Measurements from ENCODE around the gene TBPL1.
A peak's percentile ranks its signal among the peaks of the same experiment; 100 is the strongest.

Gene TBPL1

GRCh38 chr6:133980168-133980567 is 27.1 kb downstream of the TBPL1 start:
- no peak overlapping the region for H3K27ac ChIP-seq
- H3K4me1 ChIP-seq (ENCODE audit: control insufficient read depth in 1 of 2, insufficient read depth in 1 of 2, low read depth in 1 of 2, low read length in 1 of 2), result peaks cover 9 to 12% of the 10 kb centered on the region in 2 experiments
- TF ChIP-seq CTCF (IDR thresholded peaks at IDR 0.05), result no peak
- H3K9me3 ChIP-seq, result no peaks in the 10 kb centered on the region
- H3K27me3 ChIP-seq, result no peaks in the 10 kb centered on the region
- peaks cover 29% of the 10 kb centered on the region for H3K36me3 ChIP-seq
- H3K4me3 ChIP-seq (ENCODE audit: low read depth in 1 of 2, low read length in 1 of 2), result no peak overlapping the region

- TF ChIP-seq CTCF (IDR thresholded peaks at IDR 0.05), result no peak
- no peaks in the 10 kb centered on the region for H3K27me3 ChIP-seq
- no peaks in the 10 kb centered on the region for H3K9me3 ChIP-seq
- H3K4me1 ChIP-seq (ENCODE audit: control insufficient read depth in 1 of 2, insufficient read depth in 1 of 2, low read depth in 1 of 2, low read length in 1 of 2), result peaks cover 9 to 12% of the 10 kb centered on the region in 2 experiments
- peak overlapping the region; percentile 55 for H3K27ac ChIP-seq
- peaks cover 47% of the 10 kb centered on the region for H3K36me3 ChIP-seq
- H3K4me3 ChIP-seq (ENCODE audit: low read depth in 1 of 2, low read length in 1 of 2), result no peak overlapping the region
Observed at GRCh38 chr6:133983099-133983939, 30.3 kb downstream of the TBPL1 start.

DNA sequence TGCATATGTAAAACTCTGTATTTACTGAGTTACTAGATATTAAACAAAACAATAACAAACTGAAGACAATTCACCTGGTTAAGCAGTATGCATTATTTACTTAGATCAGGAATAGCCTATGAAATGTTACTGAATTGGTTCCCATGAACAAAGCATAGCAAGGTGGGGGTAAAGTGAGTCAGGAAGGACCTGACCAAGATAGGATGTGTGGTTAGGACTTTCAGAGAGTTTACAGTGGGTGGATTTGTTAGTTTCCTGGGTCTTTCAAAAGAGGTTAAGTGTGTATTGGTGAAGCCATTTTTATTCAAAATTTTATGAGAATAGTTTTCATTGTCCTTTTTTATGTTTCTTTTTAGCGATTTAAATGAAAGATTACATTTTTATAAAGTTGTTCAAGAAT is 32.9 kb downstream of the TBPL1 start:
- peaks cover 42% of the 10 kb centered on the region for H3K36me3 ChIP-seq
- H3K4me3 ChIP-seq (ENCODE audit: low read depth in 1 of 2, low read length in 1 of 2), result no peak overlapping the region
- no peak overlapping the region for H3K27ac ChIP-seq
- no peaks in the 10 kb centered on the region for H3K9me3 ChIP-seq
- H3K27me3 ChIP-seq, result no peaks in the 10 kb centered on the region
- peaks cover 9 to 12% of the 10 kb centered on the region in 2 experiments for H3K4me1 ChIP-seq (ENCODE audit: control insufficient read depth in 1 of 2, insufficient read depth in 1 of 2, low read depth in 1 of 2, low read length in 1 of 2)
- no peak for TF ChIP-seq CTCF (IDR thresholded peaks at IDR 0.05)

DNA sequence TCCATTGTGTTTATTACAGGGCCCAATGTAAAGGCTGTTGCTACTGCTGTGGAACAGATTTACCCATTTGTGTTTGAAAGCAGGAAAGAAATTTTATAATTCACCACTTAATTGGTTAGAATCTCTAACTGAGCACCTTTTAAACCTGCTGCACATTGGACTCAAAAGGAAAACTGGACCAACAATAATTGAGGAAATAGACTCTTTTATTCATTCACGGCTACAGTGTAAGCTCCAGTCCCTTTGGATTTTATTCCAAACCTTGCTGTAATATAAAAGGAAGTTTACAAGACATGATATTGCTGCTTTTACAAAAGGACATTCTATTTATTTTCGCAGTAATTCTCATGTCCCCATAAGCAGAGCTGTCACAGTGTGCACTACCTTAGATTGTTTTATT is 33.9 kb downstream of the TBPL1 start:
- Histone ChIP-seq H3K4me3 (ENCODE audit: low read depth in 1 of 2, low read length in 1 of 2) (no peak overlapping the region), H3K36me3 (peaks cover 33% of the 10 kb centered on the region), H3K4me1 (ENCODE audit: control insufficient read depth in 1 of 2, insufficient read depth in 1 of 2, low read depth in 1 of 2, low read length in 1 of 2) (peaks cover 9 to 12% of the 10 kb centered on the region in 2 experiments), H3K27me3 (no peaks in the 10 kb centered on the region), H3K27ac (no peak overlapping the region), H3K9me3 (no peaks in the 10 kb centered on the region)
- TF ChIP-seq CTCF (IDR thresholded peaks at IDR 0.05), result no peak

DNA sequence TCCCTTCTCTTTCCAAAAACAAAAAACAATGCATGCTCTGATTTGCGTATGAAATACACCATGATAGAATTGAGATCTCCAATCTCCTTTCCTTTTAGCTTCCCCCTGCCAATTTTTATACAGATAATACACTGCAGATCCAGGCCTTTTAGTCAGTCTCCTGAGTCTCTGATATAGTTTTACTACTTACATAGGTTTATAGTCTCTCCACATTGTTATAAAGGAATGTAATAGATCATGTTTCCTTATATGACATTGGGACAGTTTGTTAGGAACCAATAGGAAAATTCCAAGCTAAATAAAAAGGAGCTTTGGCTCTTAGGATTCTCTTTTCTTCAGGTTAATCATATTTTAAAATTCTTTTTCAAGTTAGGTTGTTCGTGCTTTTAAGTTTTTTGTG is 36.5 kb downstream of the TBPL1 start:
- TF ChIP-seq CTCF (IDR thresholded peaks at IDR 0.05), result no peak
- H3K36me3 ChIP-seq, result peaks cover 26% of the 10 kb centered on the region
- H3K4me3 ChIP-seq (ENCODE audit: low read depth in 1 of 2, low read length in 1 of 2), result no peak overlapping the region
- no peaks in the 10 kb centered on the region for H3K27me3 ChIP-seq
- H3K9me3 ChIP-seq, result no peaks in the 10 kb centered on the region
- no peaks in the 10 kb centered on the region for H3K4me1 ChIP-seq (ENCODE audit: control insufficient read depth in 1 of 2, insufficient read depth in 1 of 2, low read depth in 1 of 2, low read length in 1 of 2)
- no peak overlapping the region for H3K27ac ChIP-seq
